ENCODE measurements around the gene CSNK1D.
A peak's percentile ranks its signal among the peaks of the same experiment; 100 is the strongest.

Gene CSNK1D

DNA sequence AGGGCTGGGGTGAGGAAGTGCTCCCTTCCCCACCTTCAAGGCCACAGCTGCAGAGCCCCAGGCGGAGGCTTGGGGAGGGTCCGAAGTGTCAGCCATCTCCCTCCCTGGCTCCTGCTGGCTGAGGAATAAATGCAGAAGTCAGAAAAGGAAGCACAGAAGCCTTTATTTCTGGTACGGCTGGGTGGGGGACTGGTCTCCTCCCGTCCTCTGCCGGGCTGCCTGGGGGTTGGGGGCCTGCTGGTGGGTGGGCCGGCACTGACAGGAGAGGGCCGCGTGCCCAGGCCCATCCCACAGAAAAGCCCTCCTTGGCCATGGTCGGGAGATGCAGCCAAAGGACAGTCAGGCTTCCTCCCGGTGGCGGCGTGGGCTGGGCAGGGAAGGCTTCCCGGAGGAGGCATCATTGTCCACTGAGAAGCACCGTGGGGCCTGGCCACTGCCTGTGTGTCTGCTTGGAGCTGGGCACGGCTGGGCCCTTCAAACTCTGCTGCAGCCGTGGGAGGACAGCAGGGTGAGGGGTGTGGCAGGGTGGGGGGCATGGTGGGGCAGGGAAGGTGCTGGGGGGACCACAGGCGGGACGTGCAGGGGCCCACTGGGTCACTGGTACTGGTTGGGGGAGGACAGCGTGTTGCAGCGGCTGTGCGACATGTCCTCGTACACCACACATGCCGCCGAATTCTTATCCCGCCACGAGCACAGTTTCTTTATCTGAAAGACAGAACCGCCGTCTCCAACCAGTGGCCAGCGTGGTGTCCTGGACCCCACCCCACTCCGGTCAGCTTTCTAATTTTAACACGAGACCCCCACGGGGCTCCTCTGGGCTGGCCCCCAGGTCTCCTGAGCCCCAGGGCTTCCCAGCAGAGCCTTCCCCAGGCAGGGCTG lies 41.5 kb upstream of the CSNK1D start:
- Mint-ChIP-seq H3K9me3 (no peaks in the 10 kb centered on the region), H3K4me3 (no peak overlapping the region), H3K27ac (peak overlapping the region in 1 of 2 donors; percentile 54), H3K27me3 (no peaks in the 10 kb centered on the region), H3K4me1 (peaks cover 22% of the 10 kb centered on the region)
- ATAC-seq (no peak), DNase-seq (no peak)

DNA sequence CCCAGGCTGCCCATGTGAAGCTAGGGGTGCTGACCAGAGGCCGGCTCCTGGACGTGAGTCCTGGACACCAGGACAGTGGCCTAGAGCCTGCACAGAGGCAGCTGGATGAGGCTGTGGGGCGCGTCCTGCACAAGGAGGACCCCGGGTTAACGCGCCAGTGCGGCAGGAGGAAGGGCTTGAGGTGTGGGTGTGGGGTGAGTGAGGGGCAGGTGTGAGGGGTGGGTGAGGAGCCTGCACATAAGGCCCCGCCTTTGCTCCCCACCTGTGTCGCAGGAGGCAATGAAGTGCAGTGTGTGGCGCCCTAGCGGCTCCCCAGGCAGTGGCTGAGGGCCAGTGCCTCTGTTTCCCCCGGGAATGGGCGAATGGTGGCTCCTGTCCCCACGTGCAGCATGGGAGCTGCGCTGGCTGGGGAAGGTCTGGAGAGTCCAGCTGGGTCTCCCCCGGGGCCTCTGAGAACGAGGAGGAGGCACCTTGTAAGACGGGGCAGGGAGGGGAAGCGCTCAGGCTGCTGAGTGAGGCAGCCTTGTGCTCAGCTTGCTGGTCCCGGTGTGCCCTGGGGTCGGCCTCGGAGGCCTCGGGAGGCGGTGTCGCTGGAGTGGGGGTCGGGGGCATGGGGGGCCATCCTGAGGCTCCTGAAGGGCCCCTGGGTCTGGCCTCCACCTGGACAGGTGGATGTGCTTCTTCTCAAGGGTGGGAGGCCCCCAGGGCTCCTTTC lies 40.7 kb upstream of the CSNK1D start:
- DNase-seq: no peak
- peak overlapping the region; percentile 46 to 94 for H3K27ac Mint-ChIP-seq
- no peaks in the 10 kb centered on the region for H3K9me3 Mint-ChIP-seq
- ATAC-seq: no peak
- peaks cover 22% of the 10 kb centered on the region for H3K4me1 Mint-ChIP-seq
- no peaks in the 10 kb centered on the region for H3K27me3 Mint-ChIP-seq
- no peak overlapping the region for H3K4me3 Mint-ChIP-seq

DNA sequence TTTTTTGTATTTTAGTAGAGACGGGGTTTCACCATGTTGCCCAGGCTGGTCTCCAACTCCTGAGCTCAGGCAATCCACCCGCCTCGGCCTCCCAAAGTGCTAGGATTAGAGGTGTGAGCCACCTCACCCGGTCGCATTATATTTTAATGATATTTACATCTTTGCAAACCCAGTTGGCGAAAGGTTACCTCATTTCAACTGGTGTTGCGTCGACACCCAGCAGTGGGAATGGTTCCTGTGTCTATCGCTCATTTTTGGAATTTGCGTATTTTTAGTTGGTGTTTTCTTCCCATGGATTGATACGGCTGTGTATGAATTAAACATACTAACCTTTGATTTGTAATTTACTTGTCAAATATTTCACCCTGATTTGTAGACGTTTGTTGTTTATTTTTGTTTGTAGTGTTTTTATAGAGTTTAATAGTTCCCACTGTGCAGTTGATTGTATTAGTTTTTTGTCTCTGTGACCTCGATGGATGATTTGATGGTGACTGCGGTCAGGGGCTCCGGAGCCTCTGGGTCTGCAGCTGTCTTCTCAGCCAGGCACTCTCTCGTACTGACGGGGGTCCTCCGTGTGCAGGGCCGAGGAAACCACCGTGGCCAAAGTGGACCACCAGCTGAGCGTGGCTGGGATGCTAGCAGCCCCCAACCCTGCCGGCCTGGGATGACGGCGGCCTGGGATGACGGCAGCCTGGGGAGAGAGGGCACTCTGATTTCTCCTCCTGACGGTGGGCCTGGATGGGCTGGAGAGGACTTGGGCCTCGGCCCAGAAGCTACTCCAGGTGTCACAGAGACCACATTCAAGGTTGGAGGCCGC lies 39.9 kb upstream of the CSNK1D start:
- Mint-ChIP-seq H3K27me3 (no peaks in the 10 kb centered on the region), H3K4me1 (peaks cover 27% of the 10 kb centered on the region), H3K9me3 (no peaks in the 10 kb centered on the region), H3K4me3 (no peak overlapping the region), H3K27ac (peak overlapping the region in 1 of 2 donors; percentile 65)
- ATAC-seq (no peak), DNase-seq (no peak)

DNA sequence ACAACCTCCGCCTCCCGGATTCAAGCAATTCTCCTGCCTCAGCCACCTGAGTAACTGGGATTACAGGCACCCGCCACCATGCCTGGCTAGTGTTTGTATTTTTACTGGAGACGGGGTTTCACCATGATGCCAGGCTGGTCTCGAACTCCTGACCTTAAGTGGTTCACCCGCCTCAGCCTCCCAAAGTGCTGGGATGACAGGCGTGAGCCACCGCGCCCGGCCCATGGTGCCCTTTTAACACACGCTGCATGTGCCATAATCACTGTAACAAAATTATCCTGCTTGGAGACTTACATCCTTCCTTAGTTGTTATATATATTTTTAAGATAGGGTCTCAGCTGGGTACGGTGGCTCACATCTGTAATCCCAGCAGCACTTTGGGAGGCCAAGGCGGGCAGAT lies 38.5 kb upstream of the CSNK1D start:
- Mint-ChIP-seq H3K27ac (no peak overlapping the region), H3K9me3 (no peaks in the 10 kb centered on the region), H3K27me3 (no peaks in the 10 kb centered on the region), H3K4me3 (no peak overlapping the region), H3K4me1 (peaks cover 35% of the 10 kb centered on the region)
- ATAC-seq (no peak), DNase-seq (no peak)

DNA sequence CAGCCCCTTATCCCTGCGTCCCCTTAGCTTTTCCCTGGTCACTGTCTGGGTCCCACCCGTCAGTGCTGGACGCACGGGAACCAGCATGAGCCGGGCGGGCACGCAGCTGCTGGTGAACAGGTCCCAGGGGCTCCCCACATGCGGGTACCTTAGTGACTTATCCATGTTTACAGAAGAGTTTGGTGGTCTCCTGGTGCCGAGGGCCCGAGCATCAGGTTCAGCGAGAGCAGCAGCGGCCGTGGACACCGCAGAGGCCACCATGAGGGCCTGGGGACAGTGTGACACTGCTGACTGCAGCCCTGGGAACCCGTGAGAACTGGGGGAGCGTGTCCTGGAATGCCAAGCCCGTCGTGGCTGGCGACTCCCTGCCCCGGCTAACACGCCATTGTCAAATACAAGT lies 37.4 kb upstream of the CSNK1D start:
- peak overlapping the region in 1 of 2 donors; percentile 33 for H3K27ac Mint-ChIP-seq
- ATAC-seq (no peak), DNase-seq (no peak)
- no peak overlapping the region for H3K4me3 Mint-ChIP-seq
- H3K9me3 Mint-ChIP-seq: no peaks in the 10 kb centered on the region
- H3K27me3 Mint-ChIP-seq: no peaks in the 10 kb centered on the region
- H3K4me1 Mint-ChIP-seq: peaks cover 44% of the 10 kb centered on the region

DNA sequence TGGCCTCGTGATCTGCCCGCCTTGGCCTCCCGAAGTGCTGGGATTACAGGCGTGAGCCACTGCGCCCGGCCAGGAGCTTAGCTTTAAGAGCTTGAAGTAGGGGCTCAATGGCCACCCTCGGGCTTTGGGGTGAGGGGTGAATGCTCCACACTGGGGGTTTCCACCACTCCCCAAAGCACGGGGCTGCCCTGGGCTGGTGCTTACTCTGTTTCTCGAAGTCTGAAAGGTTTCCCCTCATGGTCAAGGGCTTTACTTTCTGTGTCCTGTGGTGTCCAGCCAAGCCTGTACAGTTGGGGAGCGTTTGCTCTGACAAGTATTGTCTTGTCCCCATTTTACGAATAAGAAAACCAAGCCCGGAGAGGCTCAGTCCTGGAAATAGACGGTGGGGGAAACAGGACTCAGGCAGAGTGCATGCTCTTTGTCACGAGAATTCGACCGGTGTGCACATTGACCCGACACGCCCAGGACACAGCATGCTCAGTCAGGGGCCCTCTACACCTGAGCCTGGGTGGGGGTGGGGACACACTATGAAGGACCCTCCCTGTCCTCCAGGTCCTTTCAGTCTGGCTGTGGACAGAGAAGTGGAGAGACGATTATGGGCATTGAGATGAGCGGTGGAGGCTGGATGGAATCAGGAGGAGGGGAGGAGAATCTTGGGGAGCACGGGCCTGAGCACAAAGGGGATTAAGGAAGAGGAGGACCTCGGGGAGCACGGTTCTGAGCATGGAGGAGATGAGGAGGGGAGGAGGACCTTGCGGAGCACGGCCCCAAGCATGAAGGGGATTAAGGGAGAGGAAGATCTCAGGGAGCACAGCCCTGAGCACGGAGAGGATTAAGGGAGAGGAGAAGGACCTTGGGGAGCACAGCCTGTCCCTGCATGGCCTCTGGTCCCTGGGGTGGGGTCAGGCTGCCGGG lies 36.4 kb upstream of the CSNK1D start:
- no peak for DNase-seq
- Mint-ChIP-seq H3K4me3 (no peak overlapping the region), H3K4me1 (peaks cover 45% of the 10 kb centered on the region), H3K9me3 (no peaks in the 10 kb centered on the region), H3K27ac (peak overlapping the region in 1 of 2 donors; percentile 0), H3K27me3 (no peaks in the 10 kb centered on the region)
- no peak for ATAC-seq

DNA sequence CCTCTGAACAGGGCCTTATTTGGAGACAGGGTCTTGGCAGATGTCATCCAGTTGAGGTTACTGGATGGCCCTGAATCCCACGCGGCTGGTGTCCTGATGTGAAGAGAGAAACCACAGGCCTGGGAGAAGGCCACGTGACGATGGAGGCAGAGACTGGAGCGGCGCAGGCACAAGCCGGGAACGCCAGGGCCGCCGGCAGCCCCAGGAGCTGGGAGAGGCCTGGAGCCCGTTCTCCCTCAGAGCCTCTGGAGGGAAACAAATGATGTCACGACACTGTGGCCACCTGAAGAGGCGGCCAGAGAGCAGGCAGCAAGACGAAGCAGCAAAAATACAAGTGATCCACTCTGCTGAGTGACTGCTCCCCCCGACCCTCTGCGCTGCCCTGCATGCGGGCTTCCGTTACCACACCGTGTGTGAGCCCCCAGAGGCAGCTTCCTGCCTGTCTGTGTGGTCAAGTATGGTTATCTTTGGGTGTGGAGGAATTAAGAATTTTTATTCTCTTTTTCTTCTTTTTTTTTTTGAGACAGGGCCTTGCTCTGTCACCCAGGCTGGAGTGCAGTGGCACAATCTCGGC lies 32.3 kb upstream of the CSNK1D start:
- Mint-ChIP-seq H3K4me1 (peaks cover 74% of the 10 kb centered on the region), H3K27ac (peak overlapping the region; percentile 95), H3K4me3 (peak overlapping the region; percentile 76 to 82), H3K9me3 (no peaks in the 10 kb centered on the region), H3K27me3 (no peaks in the 10 kb centered on the region)
- ATAC-seq (no peak), DNase-seq (no peak)

DNA sequence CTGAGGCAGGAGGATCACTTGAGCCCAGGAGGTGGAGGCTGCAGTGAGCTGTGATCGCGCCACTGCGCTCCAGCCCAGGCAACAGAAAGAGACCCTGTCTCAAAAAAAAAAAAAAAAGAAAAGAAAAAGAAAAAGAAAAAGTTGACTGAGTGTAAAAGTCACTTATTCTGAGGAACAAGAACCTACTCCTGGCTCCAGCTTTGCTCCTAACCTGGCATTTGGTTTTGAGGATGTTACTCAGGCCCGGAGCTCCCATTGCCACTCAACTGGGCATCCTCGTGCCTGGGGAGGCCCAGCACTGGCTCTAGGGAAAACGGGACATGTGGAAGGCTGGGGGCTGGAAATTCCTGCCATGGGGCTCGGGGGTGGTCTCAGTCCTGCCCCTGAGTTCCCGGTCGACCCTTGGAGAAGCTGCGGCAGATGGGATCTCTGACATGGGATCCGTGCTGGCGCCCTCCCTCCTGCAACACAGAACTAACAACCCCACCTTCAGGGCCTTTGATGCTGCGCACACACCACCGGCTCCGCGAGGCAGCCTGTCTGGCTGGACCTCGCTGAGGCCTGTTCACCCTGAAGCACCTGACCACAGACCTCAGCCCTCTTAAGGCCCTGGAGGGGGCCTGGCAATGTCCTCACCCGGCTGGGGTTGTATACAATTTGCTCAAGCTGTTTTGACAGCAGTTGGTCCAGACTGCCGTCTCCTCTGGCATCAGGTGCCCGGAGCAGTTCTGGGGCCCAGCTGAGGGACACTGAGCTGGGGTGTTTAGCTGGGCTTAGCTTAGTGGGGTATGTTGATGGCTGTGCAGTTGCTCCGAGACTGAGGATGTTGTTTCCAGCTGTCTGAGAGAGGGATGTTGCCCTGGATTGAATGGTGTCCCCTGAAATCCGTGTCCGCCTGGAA lies 31.6 kb upstream of the CSNK1D start:
- no peak for ATAC-seq
- H3K9me3 Mint-ChIP-seq: no peaks in the 10 kb centered on the region
- no peak for DNase-seq
- peak overlapping the region; percentile 95 for H3K27ac Mint-ChIP-seq
- peak overlapping the region; percentile 76 to 82 for H3K4me3 Mint-ChIP-seq
- peaks cover 81% of the 10 kb centered on the region for H3K4me1 Mint-ChIP-seq
- H3K27me3 Mint-ChIP-seq: no peaks in the 10 kb centered on the region

DNA sequence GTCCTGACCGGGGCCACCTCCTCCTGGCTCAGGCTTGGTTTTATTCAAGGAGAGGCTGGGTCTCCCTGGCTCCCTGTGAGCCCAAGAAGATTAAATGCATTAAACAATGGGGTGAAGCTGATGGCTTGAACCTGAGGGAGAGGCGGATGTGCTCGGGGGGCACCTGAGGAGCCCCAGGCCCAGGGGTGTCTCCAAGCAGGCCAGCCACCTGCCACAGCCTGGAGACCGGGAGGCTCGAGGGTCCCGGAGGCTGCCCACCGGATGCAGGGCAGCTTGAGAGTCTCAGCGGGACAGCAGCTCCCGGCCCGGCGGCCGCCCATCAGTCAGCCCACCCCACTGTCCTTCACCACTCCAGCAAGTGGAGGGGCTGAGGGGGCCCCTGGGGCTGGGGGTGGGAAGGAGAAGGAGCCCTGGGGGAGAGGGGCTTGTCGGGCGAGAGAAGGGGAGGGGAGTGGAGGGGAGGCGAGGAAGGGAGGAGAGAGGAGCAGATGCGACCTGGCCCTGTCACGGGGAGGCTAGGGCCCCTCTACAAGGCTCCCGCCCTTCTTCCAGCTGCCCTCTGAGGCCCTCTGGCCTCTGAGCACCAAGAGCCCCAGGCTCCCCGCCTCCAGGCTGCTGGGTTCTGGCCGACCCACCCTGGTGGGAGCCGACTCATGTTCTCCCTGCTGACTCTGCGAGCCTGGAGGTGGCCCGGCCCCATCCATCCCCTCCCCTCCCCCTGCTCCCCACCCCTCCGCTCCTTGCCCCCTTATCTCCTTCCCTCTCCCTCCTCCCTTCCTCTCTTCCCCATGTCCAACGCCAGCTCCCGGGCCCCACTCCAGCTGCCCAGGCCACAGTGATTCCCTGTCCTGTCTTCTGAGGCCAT lies 30.7 kb upstream of the CSNK1D start:
- no peaks in the 10 kb centered on the region for H3K27me3 Mint-ChIP-seq
- peaks cover 90% of the 10 kb centered on the region for H3K4me1 Mint-ChIP-seq
- DNase-seq: no peak
- peak overlapping the region; percentile 92 to 98 for H3K4me3 Mint-ChIP-seq
- ATAC-seq: no peak
- H3K9me3 Mint-ChIP-seq: no peaks in the 10 kb centered on the region
- H3K27ac Mint-ChIP-seq: peak overlapping the region; percentile 54 to 76

DNA sequence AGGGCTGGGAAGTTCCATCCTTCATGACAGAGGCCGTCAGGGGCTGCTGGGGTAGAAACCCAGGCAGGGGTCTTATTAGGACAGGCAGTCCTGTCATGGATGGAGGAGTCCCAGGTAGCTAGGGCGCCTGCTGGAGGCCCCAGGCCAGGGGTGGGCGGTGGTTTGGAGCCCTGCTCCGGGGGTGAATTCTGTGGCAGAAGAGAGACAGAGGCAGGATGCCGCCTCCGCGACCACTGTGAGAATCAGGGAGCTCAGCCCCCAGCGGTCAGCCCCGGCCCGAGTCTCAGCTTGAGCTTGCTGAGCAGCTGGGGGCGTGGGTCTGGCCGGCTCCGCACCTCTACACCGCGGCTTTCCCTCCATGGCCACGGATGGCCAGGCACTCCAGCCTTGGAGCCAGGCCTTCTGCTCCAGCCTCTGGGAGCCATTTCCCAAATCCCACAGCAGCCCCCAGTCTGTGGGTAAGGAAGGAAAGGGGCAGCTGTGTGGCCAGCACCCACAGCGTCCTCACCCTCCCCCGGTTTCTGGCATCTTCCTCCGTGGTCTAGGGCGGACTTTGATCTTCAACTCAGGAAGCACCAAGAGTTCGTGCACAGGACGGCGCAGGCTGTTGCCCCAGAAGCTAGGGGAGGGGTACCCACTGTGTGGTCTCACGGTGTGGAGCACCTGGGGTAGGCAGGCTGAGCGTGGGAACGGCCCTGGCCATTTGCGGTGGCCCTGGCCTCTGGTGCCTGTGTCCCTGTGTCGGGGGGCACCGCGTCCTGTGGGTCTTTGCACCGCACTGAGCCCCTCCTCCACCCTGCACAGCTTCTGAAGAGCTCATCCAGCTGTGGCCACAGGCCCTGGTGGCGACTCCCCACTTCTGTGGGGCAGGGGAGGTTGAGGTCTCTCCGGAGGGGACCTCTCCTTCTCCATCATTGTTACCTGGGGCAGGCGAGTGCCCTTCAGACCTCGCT lies 29.8 kb upstream of the CSNK1D start:
- Mint-ChIP-seq H3K9me3 (no peaks in the 10 kb centered on the region), H3K27me3 (no peaks in the 10 kb centered on the region), H3K4me1 (peaks cover 95% of the 10 kb centered on the region), H3K27ac (peak overlapping the region; percentile 94), H3K4me3 (peak overlapping the region; percentile 92 to 98)
- DNase-seq (peak in 1 of 2 donors; percentile 50), ATAC-seq (peak; percentile 11)

DNA sequence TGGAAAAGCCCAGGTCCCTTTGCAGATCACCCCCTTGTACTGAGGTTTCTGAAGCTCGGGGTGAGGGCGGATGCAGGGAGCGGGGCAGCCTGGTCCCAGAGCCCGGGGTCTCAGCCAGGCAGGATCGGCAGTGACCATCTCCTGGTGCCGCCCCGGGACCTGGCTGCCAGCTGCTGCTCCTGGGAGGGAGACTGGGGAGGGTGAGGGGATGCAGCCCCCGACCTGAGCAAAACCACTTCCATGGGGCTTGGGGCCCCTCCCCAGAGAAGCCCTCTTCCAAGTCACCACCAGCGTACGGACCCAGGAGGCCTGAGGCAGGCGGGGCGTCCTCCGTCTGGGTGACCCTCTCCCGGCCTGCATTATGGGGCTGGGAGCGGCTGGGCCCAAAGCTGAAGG lies 29.1 kb upstream of the CSNK1D start:
- DNase-seq (no peak), ATAC-seq (no peak)
- Mint-ChIP-seq H3K4me3 (peak overlapping the region; percentile 92 to 98), H3K27me3 (no peaks in the 10 kb centered on the region), H3K9me3 (no peaks in the 10 kb centered on the region), H3K4me1 (peaks cover 96% of the 10 kb centered on the region), H3K27ac (peak overlapping the region; percentile 94 to 95)

DNA sequence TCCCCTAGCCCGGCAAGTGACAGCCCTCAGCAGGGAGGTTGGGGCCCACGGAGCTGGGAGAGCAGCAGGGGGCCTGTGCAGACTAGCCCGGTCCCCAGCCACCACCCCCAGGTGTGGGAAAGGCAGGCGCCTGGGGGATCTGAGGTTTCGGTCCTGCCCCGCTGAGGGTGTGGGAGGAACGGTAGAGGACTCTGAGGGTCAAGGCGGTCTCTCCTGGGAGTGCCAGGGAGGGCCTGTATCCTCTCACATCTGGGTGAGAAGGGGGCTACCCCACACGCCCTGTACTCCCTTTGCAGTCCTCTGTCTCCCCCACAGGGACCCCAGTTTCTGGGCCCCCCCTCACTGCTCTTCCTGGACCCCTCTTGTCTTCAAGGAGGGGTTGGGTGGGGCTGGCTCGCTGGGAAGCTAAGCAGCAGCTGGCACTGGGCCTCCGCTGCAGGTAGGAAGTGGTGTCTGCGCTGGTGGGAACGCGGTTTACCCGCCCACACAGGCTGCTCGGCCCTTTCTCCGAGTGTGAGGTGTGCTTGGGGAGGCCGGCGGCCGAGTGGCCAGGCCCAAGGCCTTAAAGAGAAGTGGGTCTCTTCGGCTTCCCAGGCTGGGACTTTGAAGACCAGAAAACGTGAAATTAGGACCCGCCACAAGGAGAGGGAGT lies 28.5 kb upstream of the CSNK1D start:
- H3K4me1 Mint-ChIP-seq: peaks cover 100% of the 10 kb centered on the region

More for the DNA sequence above, 28.5 kb upstream of the CSNK1D start:
- ATAC-seq (peak; percentile 21), DNase-seq (peak; percentile 71 to 80)
- Mint-ChIP-seq H3K9me3 (no peaks in the 10 kb centered on the region), H3K27ac (peak overlapping the region; percentile 94 to 95), H3K27me3 (no peaks in the 10 kb centered on the region), H3K4me3 (peak overlapping the region; percentile 92 to 98)

All from stimulated activated naive CD8-positive, alpha-beta T cell treated with anti-CD3 and anti-CD28 coated beads, Interleukin-15, amount 100 ng/mL, for 72 hours (primary cell).